Measurements from ENCODE around the gene DAAM1. TPM values are rescaled to one million over a fixed set of nuclear protein-coding genes. Genes with fewer than 3 reads are reported as not detected.

Gene DAAM1
- total RNA-seq, 1 donor from 2014 or later, result 67.6 TPM

DNA sequence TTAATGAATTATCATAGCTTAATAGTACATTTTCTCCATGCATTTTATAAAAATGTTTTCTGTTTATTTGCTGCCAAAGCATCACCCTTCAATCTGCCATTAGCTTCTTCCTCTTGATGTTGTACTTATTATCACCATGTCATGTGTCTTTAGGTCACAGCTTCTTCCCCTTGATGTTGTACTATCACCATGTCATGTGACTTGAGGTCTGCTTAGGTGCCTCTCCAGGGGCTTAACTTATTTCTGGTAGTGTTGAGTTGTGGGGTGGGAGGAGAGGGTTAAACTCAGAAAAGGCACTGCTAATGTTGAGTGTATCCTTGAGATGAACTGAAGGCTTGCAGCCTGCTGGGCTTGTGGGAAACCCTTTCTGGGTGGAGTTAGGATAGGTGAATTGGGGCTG, 87.8 kb downstream of the DAAM1 start:
- Histone ChIP-seq H3K27me3 (no peaks in the 10 kb centered on the region), H3K4me1 (peaks cover 13 to 43% of the 10 kb centered on the region in 2 donors), H3K4me3 (no peak overlapping the region), H3K27ac (peak overlapping the region; percentile 76 to 82), H3K36me3 (no peaks in the 10 kb centered on the region), H3K9me3 (no peaks in the 10 kb centered on the region)
- no peak for DNase-seq (ENCODE audit: low spot score in 2 of 2)
- intact Hi-C loops (cut with DNase I), result loop anchor here (5.0 to 10.0 kb wide), 3 partner anchors 36 to 84 kb away; no protein-coding TSS in a partner anchor
- TF ChIP-seq, protein P1, sequence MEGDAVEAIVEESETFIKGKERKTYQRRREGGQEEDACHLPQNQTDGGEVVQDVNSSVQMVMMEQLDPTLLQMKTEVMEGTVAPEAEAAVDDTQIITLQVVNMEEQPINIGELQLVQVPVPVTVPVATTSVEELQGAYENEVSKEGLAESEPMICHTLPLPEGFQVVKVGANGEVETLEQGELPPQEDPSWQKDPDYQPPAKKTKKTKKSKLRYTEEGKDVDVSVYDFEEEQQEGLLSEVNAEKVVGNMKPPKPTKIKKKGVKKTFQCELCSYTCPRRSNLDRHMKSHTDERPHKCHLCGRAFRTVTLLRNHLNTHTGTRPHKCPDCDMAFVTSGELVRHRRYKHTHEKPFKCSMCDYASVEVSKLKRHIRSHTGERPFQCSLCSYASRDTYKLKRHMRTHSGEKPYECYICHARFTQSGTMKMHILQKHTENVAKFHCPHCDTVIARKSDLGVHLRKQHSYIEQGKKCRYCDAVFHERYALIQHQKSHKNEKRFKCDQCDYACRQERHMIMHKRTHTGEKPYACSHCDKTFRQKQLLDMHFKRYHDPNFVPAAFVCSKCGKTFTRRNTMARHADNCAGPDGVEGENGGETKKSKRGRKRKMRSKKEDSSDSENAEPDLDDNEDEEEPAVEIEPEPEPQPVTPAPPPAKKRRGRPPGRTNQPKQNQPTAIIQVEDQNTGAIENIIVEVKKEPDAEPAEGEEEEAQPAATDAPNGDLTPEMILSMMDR (IDR thresholded peaks at IDR 0.05), result no peak

DNA sequence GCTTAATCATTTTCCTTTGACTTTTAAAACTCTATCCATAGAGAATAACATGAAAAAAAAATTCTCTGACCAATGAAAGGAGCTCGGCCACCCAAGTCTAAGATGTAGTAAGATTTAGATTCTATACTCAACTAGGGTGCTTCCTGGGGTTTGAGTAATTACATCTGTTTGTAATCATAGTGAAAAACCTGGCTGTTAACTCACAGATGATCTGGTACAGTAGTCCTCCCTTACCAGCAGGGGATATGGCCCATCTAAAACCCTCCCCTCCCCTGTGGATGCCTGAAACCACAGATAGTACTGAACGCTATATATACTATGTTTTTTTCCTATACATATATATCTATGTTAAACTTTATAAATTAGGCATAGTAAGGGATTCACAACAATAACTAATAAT, 89.2 kb downstream of the DAAM1 start:
- peaks cover 13 to 48% of the 10 kb centered on the region in 2 donors for H3K4me1 ChIP-seq
- intact Hi-C loops (cut with DNase I), result loop anchor here (5.0 to 10.0 kb wide), 3 partner anchors 35 to 85 kb away; no protein-coding TSS in a partner anchor

DNA sequence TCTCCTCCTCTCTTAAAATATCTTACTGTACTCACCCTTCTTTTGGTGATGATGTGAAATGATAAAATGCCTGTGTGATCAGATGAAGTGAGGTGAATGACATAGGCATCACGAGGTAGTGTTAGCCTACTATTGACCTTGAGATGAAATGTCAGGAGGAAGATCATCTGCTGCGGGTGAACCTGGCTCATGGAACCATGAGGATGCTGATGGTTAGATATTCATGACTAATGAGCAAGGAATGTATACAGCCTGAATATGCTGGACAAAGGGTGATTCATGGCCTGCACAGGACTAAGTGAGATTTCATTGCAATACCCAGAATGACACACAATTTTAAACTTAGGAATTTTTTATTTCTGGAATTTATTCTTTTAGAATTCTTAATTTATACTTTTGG, 89.6 kb downstream of the DAAM1 start:
- TF ChIP-seq, protein P1 (IDR thresholded peaks at IDR 0.05), result no peak
- Histone ChIP-seq H3K27me3 (no peaks in the 10 kb centered on the region), H3K4me3 (no peak overlapping the region), H3K27ac (peak overlapping the region; percentile 57 to 82), H3K36me3 (no peaks in the 10 kb centered on the region), H3K9me3 (no peaks in the 10 kb centered on the region), H3K4me1 (peaks cover 13 to 48% of the 10 kb centered on the region in 2 donors)
- intact Hi-C loops (cut with DNase I), result loop anchor here (5.0 to 10.0 kb wide), 3 partner anchors 34 to 86 kb away; no protein-coding TSS in a partner anchor
- no peak for DNase-seq (ENCODE audit: low spot score in 2 of 2)

More for the DNA sequence above, 89.2 kb downstream of the DAAM1 start:
- Histone ChIP-seq H3K9me3 (no peaks in the 10 kb centered on the region), H3K4me3 (no peak overlapping the region), H3K36me3 (no peaks in the 10 kb centered on the region), H3K27me3 (no peaks in the 10 kb centered on the region), H3K27ac (peak overlapping the region; percentile 57 to 82)
- TF ChIP-seq, protein P1 (IDR thresholded peaks at IDR 0.05), result no peak
- no peak for DNase-seq (ENCODE audit: low spot score in 2 of 2)

DNA sequence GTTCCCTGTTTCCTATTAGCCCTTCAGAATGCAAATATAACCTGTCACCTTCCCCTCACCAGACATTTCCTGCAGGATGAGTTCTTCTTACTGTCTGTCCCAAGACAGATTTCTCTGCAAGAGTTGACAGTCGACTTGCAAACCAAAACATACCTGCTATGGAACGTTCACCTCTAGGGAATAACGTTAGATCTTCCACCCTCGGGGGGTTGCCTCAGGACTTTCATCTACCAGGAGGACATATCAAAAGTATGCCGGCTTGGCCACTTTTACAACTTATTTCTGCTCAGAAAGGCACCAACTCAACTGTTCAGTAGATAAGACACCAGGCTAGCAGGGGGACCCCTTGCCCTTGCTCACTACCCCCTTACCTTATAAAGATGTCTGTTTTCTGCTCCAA, 92.5 kb downstream of the DAAM1 start:
- TF ChIP-seq, protein P1 (IDR thresholded peaks at IDR 0.05), result no peak
- no peak overlapping the region for H3K4me3 ChIP-seq
- peaks cover 3 to 27% of the 10 kb centered on the region in 2 donors for H3K4me1 ChIP-seq
- H3K27me3 ChIP-seq, result no peaks in the 10 kb centered on the region
- no peak overlapping the region for H3K27ac ChIP-seq
- DNase-seq (ENCODE audit: low spot score in 2 of 2), result no peak
- intact Hi-C loops (cut with DNase I), result no loop called here
- H3K9me3 ChIP-seq, result no peaks in the 10 kb centered on the region
- H3K36me3 ChIP-seq, result no peaks in the 10 kb centered on the region

DNA sequence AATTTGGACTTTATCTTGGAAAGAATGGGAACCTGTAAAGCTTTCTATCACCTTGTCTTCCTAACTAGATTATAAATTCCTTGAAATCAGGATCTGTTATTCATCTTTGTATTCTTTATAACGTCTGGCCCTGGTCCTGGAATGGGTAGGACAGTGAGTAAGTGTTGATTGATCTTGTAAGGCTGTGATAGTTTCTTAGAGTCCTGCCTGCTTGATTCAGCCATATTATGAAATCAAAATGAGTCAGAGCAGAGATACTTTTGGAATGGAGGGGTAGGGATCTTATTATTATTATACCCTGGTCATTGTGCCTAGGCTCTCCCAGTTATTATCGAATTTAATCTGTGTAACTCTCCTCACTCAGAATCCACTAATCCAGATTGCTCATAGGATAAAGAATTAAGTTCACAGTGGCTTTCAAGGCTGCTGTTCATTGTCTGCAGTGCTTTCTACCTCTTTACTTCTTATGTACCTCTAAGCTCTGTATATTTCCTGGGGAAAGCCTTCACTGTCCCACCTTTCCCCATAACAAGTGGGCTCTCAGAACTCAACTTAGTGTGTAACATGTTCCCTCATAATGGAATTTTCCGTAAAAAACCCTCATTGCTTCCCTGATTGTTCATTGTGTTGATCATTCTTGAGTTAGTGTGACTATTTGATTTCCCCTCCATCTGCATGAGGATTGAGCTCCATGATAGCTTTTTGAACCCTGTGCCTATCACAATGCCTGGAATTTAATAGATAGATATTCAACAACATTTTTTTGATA, 93.3 kb downstream of the DAAM1 start:
- Histone ChIP-seq H3K9me3 (no peaks in the 10 kb centered on the region), H3K4me1 (peaks cover 3 to 22% of the 10 kb centered on the region in 2 donors), H3K27ac (peak overlapping the region in 1 of 2 donors; percentile 28), H3K36me3 (no peaks in the 10 kb centered on the region), H3K27me3 (no peaks in the 10 kb centered on the region), H3K4me3 (no peak overlapping the region)
- intact Hi-C loops (cut with DNase I), result no loop called here
- DNase-seq (ENCODE audit: low spot score in 2 of 2), result no peak
- TF ChIP-seq, protein P1 (IDR thresholded peaks at IDR 0.05), result no peak
